GM19099 (cell line): ENCODE measurements around the gene TEX38.

ENCODE experiments used
- POLR2A ChIP-seq: IDR thresholded peaks from 3 replicates; pipeline ENCODE4 v1.6.1; 2011; ENCODE audit warnings: low read depth; ENCODE audit not compliant: insufficient read length; ENCODE audit errors: extremely low read depth

TEX38 gene

DNA sequence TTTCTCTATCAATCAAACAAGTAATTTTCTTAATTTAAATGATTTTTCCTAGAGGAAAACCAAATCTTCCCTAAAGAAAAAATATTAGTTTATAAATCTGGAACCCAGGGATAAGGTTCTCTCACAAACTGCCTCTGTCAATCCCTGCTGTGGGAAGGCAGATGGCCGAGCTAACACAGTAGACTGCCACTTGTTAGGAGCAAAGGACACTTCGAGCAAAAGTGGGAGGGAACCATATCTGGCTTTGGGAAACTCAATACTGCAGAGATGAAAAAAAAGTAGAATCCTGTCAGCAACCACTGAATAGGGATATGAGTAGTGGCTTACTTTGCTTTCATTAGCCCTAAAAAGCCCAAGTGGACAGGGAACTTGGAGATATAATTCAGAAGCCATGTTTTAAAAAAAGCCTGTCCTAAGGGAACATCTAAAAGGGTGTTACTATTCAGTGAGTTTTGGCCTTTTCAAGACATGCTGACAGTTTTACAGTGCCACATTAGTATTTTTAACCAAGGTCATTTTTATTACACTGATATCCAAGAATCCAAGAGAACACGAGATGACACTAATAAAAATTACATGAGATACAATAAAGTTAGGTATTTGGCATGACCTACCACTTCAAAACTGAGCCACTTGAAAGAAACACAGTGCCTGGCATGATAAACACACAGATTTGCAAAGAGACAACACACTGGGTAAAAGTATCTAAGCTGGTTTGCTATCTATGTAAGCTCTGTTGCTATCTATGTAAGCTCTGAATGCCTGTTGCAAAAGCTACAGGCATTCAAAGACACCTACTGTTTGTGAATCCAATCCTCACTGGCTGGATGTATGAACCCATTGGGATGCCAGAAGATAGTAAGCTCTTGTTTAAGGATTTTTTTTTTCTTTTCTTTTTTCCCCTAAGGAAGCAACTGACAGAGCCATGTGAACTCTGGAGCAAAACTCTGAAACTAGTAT lies 21.4 kb downstream of the TEX38 start:
- TF ChIP-seq POLR2A: no peak

DNA sequence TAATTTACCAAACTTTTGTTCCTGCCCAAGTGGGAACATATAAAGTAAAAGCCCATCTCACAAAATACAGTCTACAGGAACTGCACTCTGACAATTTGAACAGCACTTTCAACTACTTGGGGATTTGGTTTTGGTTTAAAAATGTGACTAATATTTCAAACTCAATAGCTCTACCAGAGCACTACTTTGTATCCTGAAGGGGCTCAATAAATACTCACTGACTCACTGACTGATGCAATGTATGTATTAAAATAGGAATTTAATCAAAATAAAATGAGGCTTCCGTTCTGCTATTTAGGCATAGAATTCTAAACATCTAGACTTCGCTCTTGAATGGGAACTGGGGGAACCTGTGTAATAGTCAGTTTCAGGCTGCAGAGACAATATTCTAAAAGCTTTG lies 25.4 kb downstream of the TEX38 start:
- TF ChIP-seq POLR2A: no peak

DNA sequence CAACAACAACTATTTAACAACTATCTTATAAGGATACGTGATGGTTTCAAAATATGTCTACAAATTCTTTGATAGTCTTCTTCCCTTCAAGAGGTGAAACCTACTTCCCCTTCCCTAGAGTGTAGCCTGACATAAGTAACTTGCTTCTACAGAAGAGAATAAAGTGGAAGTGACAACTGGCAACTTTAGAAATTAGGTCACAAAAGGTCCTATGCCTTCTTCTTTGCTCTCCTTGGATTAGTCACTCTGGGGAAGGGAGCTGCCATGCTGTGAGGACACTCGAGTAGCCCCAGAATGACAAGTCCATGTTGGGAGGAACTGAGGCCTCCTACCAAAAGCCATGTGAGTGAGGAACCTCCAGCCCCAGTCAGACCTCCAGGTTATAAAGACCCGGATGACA lies 28.0 kb downstream of the TEX38 start:
- TF ChIP-seq POLR2A: no peak

DNA sequence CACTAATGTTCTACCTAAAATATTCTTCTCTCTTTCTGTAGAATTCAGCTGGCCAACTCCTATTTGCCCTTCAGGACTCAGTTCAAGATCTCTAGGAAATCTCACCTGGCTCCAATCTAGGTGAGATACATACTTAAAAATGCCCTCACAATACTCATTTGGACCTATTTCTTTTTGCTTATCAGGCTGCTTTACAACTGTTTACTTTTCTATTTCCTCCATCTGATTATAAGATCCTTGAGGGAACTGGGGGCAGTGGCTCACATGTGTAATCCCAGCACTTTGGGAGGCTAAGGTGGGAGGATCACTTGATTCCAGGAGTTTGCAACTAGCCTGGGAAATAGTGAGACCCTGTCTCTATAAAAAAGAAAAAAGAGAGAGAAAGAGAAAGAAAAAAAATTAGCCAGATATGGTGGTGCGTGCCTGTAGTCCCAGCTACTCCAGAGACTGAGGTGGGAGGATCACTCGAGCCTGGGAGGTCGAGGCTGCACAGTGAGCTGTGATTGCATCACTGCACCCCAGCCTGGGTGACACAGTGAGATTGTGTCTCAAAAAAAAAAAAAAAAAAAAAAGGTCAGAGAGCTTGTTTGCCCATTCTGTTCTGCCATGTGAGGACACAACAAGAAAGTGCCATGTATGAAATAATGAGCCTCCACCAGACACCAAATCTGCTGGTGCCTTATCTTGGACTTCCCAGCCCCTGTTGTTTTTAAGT lies 32.4 kb downstream of the TEX38 start:
- TF ChIP-seq POLR2A: no peak

DNA sequence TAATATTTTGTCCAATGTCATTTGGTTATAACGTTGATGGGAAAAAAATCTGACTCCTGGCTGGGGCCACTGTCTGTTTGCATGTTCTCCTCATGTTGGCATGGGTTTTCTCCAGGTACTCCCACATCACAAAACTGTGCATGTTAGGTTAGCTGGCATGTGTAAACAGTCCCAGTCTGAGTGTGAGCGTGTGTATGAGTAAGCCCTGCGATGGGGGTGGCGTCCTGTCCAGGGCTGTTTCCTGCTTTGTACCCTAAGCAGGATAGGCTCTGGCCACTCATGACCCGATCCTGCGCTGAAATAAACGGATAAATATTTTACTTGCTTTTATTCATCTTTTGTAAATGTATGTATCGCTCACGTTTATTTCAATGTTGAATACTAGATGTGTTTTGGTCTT lies 33.8 kb downstream of the TEX38 start:
- TF ChIP-seq POLR2A: no peak

DNA sequence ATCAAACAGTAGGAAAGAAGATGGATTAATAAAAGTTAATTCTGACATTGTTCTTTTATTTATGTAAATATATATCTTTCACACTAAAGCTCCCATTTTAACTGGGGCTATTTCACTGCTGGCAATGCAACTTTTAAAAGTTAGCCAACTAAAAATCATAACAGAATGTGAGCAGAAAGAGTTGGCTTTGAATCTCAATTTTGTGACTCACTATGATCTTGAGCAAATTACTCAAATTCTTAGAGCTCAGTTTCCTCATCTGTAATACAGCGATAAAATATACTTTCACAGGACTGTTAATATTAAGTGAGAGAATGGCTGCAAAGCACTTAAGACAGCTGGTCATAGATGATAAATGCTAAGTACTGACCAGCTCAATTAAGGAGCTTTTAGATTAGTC lies 36.5 kb downstream of the TEX38 start:
- no peak for TF ChIP-seq POLR2A

DNA sequence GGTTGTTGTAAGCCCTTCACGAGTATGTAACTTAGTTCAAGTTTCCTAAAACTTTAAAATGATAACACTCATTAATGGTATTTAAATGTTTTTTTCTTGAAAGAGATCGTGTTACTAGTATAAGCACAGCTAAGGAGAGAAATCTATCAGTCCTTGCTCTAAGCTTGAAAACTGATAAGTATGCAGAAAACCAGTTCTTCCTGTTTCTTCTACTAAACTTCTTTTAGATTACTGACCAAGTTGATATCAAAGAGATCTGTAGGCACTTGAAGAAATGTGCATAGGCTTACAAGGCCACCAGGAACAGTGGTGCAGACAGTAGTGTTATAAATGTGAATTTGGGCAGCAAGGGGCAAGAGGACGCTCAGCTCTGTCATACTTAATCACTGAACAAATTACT lies 43.3 kb downstream of the TEX38 start:
- TF ChIP-seq POLR2A: no peak

DNA sequence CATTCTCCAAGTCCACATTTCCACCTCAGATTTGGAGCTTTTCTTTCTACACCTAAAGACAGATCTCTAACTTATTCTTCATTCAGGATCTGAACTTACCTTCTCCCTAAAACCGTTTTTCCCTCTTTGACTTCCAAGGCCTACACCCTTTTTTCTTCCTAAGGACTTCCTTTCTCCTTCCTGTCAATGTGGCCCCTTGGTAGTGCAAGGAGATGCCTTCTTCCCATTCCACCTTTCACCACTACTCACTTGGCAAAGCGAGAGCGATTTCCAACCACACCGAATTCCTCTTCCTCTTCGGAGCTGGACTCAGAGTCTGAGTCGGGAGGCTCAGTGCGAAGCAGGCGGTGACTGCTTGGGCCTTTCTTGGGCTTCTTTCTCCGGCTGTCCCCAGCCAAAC lies 46.0 kb downstream of the TEX38 start:
- no peak for TF ChIP-seq POLR2A

DNA sequence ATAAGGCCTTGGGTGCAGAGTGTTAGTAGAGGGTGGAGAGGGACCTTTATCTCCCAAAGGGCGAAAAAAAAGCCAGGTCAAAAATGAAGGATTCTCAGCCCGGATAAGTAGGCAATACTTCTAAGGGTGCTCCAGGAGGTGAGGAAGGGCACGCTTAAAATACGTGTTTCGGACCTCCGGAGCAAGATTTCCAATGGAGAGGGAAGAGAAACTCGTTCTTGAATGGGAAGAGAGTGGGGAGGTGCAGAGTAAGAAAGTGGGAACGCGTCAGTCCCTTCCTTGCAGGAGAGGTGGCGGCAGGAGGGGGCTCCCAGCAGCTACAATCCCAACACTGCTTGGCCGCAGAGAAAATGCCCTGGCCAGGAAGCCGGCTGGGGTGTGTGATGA lies 46.7 kb downstream of the TEX38 start:
- no peak for TF ChIP-seq POLR2A

DNA sequence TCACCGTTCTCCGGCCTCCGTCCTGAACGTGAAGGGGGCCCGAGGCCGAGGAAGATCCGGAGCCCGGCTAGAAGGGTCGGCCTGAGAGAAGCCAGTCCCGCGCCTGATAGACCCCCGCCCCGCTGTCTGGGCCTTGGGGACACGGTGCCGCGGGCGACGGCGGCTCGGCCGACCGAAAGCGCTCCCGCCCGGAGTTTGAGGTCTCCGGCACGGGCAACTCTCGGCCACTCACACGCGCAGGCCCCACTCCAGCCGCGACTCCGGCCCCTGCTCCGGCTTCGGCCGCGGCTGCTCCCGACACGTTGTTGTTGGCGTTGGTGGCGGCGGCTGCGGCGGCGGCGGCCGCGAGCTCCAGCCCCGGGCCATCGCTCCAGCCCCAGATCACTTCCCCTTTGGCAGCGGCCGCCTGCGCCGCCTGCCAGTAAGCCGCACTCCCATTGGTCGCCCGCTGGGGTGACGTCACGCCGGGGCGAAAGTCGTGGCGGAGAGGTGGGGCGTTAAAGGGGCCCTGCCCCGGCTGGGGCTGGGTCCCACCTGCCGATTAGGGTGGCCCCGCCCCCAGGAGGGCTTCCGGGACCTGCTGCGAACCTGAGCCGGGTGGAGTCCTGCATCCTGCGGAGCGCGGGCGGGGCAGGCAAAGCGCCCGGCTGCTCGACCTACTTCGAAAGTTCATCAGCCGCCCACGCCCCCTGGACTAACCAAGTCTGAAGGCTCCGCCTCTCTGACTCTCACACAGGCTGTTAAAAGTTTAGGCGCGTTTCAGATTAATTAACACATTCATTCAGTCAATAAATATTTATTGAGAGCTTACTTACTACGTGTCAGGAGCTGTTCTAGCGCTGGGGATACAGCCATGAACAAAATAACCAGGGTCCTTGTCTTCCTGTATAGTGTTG lies 47.3 kb downstream of the TEX38 start, which contains the start of gene EFCAB14:
TSS of gene EFCAB14 (minus strand) at position 388 of the 896 bp plus-strand sequence. CDS start 1,027 bp downstream, outside the sequence.
- peak; percentile 86 for TF ChIP-seq POLR2A

DNA sequence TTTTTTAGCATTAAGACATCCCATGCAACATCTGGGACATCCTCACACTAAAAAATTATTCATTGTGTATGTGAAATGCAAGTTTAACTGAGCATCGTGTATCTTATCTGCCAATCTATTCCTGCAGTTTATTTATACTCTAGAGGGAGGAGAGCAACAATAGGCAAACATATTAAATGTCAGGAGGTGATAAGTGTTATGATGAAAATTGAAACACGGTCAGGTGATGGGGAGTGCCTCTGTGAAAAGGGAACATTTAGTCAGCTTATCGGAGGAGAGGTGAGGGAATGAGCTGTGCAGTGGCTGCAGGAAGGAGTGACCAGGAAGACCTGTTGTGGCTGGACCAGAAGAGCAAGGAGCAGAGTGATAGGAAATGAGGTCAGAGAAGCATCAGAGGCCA lies 48.0 kb downstream of the TEX38 start:
- no peak for TF ChIP-seq POLR2A

DNA sequence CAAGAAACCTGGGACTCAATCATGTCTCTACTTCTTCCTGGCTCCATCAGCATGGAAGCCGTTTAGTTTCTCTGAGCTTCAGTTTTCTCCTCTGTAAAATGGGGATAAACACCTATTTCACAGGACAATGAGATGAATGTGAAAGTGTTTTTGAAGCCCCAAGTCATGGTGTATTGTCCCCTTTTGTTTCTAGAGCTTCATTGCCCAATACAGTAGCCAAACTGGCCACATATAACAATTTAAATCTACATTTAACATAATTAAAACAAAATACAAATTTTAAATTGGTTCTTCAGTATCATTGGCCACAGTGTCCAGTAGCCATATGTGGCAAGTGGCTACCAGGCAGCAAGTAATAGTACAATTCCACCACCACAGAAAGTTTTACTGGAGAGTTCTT lies 49.5 kb downstream of the TEX38 start:
- TF ChIP-seq POLR2A: no peak

DNA sequence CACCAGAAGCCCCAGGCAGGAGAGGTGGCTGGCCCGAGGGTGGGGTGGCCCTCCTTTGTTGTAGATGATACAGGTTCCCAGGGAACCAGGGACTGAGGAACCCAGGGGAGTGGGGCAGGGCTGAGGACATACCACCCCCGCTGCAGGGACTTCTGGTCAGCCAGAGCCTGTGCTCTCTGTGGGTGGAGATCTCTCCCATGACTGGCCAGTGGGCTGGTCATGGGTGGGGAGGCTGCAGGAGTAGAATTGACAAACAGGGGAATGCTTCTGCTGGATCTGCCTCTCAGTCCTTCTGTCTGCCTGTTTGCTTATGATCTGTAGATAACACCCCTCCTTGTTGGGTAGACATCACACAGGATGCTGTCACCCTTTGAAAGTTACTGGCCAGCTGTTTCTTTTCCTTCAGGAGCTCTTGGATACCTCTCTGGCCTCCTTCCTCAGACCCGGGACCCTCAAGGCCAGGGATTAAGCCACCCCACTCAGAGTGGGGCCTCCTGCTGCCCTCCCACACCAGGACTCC lies 50.1 kb downstream of the TEX38 start:
- TF ChIP-seq POLR2A: no peak
